ENCODE data around the gene IYD.
"Not testable (repeated sequence)": the region's sequence is repeated elsewhere in the genome, so short reads cannot be mapped to it uniquely, and the experiment has no call there.

IYD gene

DNA sequence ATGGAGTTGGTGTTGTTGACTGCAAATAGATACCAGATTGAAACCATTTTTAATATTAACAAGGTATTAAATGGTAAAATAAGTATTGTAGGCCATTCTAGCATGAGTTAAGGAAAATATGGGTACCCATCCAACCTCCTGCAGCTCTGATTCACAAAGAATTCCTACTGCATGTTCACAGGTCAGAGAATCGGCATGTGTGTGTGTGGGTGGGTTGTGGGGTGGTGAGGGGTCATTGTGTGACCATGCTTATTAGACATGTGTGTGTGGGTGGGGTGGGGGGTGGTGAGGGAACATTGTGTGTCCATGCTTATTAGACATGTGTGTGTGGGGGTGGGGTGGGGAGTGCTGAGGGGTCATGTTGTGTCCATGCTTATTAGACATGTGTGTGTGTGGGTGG is 3.2 kb downstream of the IYD start:
- Histone ChIP-seq H3K36me3 (ENCODE audit: control insufficient read depth, insufficient read depth, low read length) (no peaks in the 10 kb centered on the region), H3K27me3 (replicated peaks; ENCODE audit: control insufficient read depth, insufficient read depth, low read length) (no peaks in the 10 kb centered on the region; the same call in none of the 2 replicates), H3K4me3 (replicated peaks; ENCODE audit: low read depth, low read length) (no peak overlapping the region)
- no peak for DNase-seq (ENCODE audit: extremely low read depth, insufficient read length)
- TF ChIP-seq, protein P1, sequence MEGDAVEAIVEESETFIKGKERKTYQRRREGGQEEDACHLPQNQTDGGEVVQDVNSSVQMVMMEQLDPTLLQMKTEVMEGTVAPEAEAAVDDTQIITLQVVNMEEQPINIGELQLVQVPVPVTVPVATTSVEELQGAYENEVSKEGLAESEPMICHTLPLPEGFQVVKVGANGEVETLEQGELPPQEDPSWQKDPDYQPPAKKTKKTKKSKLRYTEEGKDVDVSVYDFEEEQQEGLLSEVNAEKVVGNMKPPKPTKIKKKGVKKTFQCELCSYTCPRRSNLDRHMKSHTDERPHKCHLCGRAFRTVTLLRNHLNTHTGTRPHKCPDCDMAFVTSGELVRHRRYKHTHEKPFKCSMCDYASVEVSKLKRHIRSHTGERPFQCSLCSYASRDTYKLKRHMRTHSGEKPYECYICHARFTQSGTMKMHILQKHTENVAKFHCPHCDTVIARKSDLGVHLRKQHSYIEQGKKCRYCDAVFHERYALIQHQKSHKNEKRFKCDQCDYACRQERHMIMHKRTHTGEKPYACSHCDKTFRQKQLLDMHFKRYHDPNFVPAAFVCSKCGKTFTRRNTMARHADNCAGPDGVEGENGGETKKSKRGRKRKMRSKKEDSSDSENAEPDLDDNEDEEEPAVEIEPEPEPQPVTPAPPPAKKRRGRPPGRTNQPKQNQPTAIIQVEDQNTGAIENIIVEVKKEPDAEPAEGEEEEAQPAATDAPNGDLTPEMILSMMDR (IDR thresholded peaks at IDR 0.05; ENCODE audit: insufficient read depth, low read length, poor library complexity, severe bottlenecking) = no peak

DNA sequence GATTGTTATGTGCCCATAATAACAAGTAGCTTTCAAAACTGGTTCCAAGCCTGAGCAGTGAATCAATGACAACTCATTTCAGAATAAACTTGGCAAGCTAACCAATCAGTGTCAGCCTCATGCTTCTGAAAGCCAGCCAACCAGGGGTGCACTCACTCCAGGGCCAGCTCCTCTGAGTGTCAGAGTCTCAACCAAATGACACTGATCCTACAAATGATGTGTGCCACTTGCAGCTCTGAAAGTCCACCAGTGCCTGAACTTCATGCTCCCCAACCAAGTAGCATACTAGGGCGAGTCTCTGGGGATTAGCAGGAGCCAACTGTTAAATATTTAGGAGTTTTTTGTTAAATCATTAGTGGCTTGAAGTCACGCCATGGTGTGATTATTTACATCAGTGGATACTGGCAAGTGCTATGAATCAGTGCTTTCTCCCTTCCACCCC is 4.5 kb downstream of the IYD start:
- no peaks in the 10 kb centered on the region for H3K36me3 ChIP-seq (ENCODE audit: control insufficient read depth, insufficient read depth, low read length)
- peaks cover 1% of the 10 kb centered on the region for H3K27me3 ChIP-seq (replicated peaks; ENCODE audit: control insufficient read depth, insufficient read depth, low read length)
- no peak for DNase-seq (ENCODE audit: extremely low read depth, insufficient read length)
- TF ChIP-seq, protein P1 (IDR thresholded peaks at IDR 0.05; ENCODE audit: insufficient read depth, low read length, poor library complexity, severe bottlenecking) = no peak
- no peak overlapping the region for H3K4me3 ChIP-seq (replicated peaks; ENCODE audit: low read depth, low read length)

DNA sequence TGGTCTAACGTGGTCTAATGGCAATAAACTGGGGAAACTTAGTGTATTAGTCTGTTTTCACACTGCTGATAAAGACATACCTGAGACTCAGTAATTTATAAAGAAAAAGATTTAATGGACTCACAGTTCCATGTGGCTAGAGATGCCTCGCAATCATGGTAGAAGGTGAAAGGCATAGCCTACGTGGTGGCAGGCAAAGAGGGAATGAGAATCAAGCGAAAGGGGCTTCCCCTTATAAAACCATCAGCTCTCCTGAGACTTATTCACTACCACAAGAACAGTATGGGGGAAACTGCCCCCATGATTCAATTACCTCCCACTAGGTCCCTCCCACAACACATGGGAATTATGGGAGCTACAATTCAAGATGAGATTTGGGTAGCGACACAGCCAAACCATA is 5.5 kb downstream of the IYD start:
- not testable (repeated sequence) for H3K27me3 ChIP-seq (replicated peaks; ENCODE audit: control insufficient read depth, insufficient read depth, low read length); DNase-seq (ENCODE audit: extremely low read depth, insufficient read length); H3K36me3 ChIP-seq (ENCODE audit: control insufficient read depth, insufficient read depth, low read length); H3K4me3 ChIP-seq (replicated peaks; ENCODE audit: low read depth, low read length)

DNA sequence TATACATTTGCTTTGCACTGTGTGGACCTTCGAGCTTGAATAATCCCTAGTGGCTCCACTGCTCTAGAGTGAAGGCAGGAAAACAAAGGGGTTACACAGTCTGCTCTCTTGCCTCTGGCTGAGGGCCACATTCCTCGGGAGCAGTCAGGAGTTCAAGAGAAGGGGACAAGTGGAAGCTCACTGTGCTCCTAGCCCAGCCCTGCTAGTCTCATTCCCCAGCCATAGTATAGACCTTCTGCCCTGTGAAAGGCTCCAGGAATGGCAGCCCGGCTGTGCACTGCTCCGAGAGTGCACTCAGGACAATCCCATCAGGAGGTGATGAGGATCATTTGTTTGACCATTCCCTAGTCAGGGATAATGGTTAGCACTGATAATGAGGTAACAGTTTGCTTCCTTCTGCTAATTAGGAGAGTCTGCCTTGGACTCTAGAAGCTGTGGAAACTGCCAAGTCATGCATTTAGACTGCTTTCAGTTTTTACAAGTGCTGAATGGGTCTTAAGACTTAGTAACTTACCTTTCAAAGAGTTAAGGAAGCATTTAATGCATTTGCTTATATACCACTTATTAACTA is 8.5 kb downstream of the IYD start:
- TF ChIP-seq, protein P1 (IDR thresholded peaks at IDR 0.05; ENCODE audit: insufficient read depth, low read length, poor library complexity, severe bottlenecking) = no peak
- H3K27me3 ChIP-seq (replicated peaks; ENCODE audit: control insufficient read depth, insufficient read depth, low read length) = peaks cover 1% of the 10 kb centered on the region
- no peak for DNase-seq (ENCODE audit: extremely low read depth, insufficient read length)
- H3K4me3 ChIP-seq (replicated peaks; ENCODE audit: low read depth, low read length) = no peak overlapping the region
- H3K36me3 ChIP-seq (ENCODE audit: control insufficient read depth, insufficient read depth, low read length) = no peaks in the 10 kb centered on the region

DNA sequence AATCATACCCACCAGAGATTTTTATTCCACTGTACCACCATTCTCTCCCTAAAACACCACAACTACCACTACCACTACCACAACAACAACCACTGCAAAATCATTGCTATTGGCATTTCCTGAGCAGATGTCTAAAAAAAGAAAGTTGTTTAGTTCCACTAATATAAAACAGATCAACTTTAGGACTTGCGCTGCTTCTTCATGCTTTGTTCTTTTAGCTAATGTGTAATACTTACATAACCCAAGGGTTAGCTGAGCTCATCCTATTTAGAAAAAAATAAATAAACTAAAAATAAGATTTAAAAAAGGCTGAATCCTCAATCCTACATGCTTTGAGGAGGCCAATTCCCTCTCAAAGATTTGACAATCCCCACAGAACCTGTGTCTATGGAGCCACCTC is 11.4 kb downstream of the IYD start:
- no peak for DNase-seq (ENCODE audit: extremely low read depth, insufficient read length)
- H3K4me3 ChIP-seq (replicated peaks; ENCODE audit: low read depth, low read length) = no peak overlapping the region
- peaks cover 1% of the 10 kb centered on the region for H3K27me3 ChIP-seq (replicated peaks; ENCODE audit: control insufficient read depth, insufficient read depth, low read length)
- no peaks in the 10 kb centered on the region for H3K36me3 ChIP-seq (ENCODE audit: control insufficient read depth, insufficient read depth, low read length)
- TF ChIP-seq, protein P1 (IDR thresholded peaks at IDR 0.05; ENCODE audit: insufficient read depth, low read length, poor library complexity, severe bottlenecking) = no peak

DNA sequence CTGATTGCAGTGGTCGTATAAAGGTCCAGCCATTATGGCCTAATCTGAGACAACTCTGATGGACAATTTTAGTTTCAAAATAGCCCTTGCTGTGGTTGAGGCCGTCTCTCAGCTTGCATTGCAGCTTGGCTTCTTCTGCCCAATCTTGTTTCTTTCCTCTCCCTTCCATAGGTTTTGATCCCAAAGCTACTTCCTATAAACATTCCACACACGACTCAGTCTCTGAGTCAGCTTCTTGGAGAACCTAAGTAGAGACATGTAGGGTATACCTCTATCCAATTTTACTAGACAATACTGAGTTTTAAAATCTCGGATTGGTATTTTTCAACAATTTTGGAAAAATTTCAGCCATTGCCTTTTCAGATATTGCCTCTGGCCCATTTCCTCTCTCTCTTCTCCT is 13.4 kb downstream of the IYD start:
- no peaks in the 10 kb centered on the region for H3K36me3 ChIP-seq (ENCODE audit: control insufficient read depth, insufficient read depth, low read length)
- TF ChIP-seq, protein P1 (IDR thresholded peaks at IDR 0.05; ENCODE audit: insufficient read depth, low read length, poor library complexity, severe bottlenecking) = no peak
- DNase-seq (ENCODE audit: extremely low read depth, insufficient read length) = no peak
- H3K4me3 ChIP-seq (replicated peaks; ENCODE audit: low read depth, low read length) = no peak overlapping the region
- peaks cover under 1% of the 10 kb centered on the region for H3K27me3 ChIP-seq (replicated peaks; ENCODE audit: control insufficient read depth, insufficient read depth, low read length)

Measured in GM06990 (cell line).